Brain microvascular endothelial cell (primary cell): ENCODE results near the gene DCDC2.

Experiments used
- DNase-seq: peaks from one replicate; pipeline ENCODE4 v3.0.0-alpha.2; 2020
- H3K27ac ChIP-seq: fragments of 250-450 bp; sonication (Bioruptor Pico); 2 replicates; pipeline ENCODE4 v1.5.1; 2020; ENCODE audit warnings: mild to moderate bottlenecking, moderate library complexity
- H3K27me3 ChIP-seq: fragments of 250-450 bp; sonication (Bioruptor Pico); replicated peaks from 2 replicates; pipeline ENCODE4 v1.5.1; 2020; ENCODE audit warnings: mild to moderate bottlenecking
- H3K36me3 ChIP-seq: fragments of 250-450 bp; sonication (Bioruptor Pico); replicated peaks from 2 replicates; pipeline ENCODE4 v1.5.1; 2020; ENCODE audit warnings: mild to moderate bottlenecking
- H3K4me3 ChIP-seq: 2 replicates; pipeline ENCODE4 v1.5.1; 2011; ENCODE audit warnings: low read depth, mild to moderate bottlenecking, control low read depth, low read length, moderate library complexity
- in situ Hi-C: cut with HindIII; loops from 2 replicates; pipeline ENCODE4 v1.10.0; 2017; ENCODE audit warnings: low sequenced_read_pairs, low pct_ligation_motif_present
- TF ChIP-seq, protein P1 (sequence below): IDR thresholded peaks from 2 replicates; pipeline ENCODE4 v1.5.1; 2011; ENCODE audit warnings: low read depth, mild to moderate bottlenecking, moderate library complexity, low read length, control low read depth, inconsistent platforms; ENCODE audit errors: missing control alignments

DCDC2 gene

DNA sequence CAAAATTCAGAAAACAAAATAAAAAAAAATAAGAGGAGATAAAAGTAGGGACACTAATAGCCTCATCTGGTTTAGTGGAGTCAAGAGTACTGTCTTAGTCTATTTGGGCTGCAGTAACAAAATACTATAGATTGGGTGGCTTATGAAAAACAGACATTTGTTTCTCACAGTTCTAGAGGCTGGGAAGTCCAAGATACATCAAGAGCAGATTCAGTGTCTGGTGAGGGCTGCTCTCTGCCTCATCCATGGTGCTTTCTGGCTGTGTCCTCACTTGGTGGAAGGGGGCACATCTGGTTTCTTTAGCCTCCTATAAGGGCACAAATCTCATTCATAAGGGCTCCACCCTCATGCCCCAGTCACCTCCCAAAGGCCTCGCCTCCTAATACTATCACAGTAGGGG lies 205.8 kb downstream of the DCDC2 start:
- TF ChIP-seq, protein P1, sequence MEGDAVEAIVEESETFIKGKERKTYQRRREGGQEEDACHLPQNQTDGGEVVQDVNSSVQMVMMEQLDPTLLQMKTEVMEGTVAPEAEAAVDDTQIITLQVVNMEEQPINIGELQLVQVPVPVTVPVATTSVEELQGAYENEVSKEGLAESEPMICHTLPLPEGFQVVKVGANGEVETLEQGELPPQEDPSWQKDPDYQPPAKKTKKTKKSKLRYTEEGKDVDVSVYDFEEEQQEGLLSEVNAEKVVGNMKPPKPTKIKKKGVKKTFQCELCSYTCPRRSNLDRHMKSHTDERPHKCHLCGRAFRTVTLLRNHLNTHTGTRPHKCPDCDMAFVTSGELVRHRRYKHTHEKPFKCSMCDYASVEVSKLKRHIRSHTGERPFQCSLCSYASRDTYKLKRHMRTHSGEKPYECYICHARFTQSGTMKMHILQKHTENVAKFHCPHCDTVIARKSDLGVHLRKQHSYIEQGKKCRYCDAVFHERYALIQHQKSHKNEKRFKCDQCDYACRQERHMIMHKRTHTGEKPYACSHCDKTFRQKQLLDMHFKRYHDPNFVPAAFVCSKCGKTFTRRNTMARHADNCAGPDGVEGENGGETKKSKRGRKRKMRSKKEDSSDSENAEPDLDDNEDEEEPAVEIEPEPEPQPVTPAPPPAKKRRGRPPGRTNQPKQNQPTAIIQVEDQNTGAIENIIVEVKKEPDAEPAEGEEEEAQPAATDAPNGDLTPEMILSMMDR, result no peak
- no peak overlapping the region for H3K27ac ChIP-seq
- DNase-seq, result no peak
- H3K36me3 ChIP-seq, result no peaks in the 10 kb centered on the region
- no peak overlapping the region for H3K4me3 ChIP-seq
- H3K27me3 ChIP-seq, result no peaks in the 10 kb centered on the region
- in situ Hi-C loops, result no loop called here

DNA sequence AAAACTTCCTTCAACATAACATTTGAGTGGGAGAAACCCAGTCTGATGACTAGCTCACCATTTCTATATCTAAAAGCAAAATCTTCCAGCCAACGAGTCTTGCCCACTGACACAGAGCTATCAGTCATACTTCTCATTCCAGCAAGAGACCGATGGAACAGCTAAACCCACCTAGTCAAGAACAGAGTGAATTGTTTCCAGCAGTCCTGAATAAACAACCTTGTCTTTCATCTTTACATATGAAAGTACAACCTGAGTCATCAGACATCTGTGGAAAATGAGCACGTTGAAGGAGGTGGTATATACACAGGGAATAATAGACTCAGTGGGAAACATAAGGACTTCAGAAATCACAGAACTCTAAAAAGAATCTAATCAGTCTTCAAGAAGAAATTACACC lies 208.0 kb downstream of the DCDC2 start:
- Histone ChIP-seq H3K27me3 (no peaks in the 10 kb centered on the region), H3K36me3 (no peaks in the 10 kb centered on the region), H3K4me3 (no peak overlapping the region), H3K27ac (no peak overlapping the region)
- in situ Hi-C loops, result no loop called here
- no peak for DNase-seq
- TF ChIP-seq, protein P1, result no peak

DNA sequence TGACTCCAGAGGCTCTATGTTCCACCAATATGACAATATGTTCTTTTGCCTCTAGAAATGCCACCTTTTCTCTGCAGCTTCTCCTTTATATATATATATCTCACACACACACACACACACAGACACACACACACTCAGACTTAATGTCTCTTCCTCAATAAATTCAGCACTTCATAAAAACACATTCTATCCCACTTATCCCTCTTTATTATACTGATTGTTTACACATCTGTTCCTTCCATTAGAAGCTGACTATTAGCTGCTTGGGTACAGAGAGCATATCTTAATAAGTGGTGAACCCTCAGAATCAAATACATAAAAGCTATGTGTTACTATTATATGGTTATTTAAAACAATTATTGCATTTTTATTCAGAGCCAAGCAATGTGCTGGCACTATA lies 208.6 kb downstream of the DCDC2 start:
- no peak for DNase-seq
- Histone ChIP-seq H3K27me3 (no peaks in the 10 kb centered on the region), H3K4me3 (no peak overlapping the region), H3K36me3 (no peaks in the 10 kb centered on the region), H3K27ac (no peak overlapping the region)
- in situ Hi-C loops, result no loop called here
- TF ChIP-seq, protein P1, result no peak

DNA sequence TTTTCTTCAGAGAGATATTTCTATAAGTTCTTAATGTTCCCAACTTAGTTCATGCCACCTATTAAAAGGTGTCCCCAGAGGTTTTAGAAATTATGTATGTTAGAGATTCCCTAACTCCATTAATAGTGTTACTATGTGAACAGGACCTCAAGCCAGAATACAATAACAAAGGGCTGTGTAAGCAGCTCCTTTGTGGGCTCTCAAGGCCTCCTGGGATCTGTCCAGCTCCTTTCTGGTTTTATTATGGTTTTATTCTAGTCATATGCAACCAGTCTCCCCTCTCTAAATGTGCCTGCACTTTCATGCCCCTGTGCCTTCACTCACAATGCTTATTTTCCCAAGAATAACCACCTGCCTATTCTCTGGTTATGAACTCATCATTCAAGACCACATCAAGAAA lies 209.2 kb downstream of the DCDC2 start:
- Histone ChIP-seq H3K4me3 (no peak overlapping the region), H3K27ac (no peak overlapping the region), H3K36me3 (no peaks in the 10 kb centered on the region), H3K27me3 (no peaks in the 10 kb centered on the region)
- TF ChIP-seq, protein P1, result no peak
- in situ Hi-C loops, result no loop called here
- no peak for DNase-seq

DNA sequence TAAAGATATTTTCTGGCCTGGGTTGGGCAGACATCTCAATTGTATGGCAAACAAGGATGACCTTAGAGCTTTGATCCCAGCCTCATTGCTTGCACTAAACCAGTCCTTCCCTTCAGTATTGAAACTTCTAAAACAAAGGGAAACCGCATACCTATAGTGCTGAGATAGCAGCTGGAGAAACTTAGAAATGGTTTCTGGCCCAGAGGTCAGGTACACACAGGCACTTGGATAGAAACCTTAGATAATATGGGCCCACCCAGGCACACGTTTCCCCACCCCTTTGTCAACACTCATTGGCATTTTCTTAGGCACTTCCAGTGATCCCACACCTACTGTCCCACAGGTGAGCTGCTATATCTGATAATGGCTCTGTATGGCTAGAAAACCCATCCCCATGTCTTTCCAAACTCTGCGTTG lies 209.7 kb downstream of the DCDC2 start:
- H3K4me3 ChIP-seq, result no peak overlapping the region
- no peaks in the 10 kb centered on the region for H3K36me3 ChIP-seq
- DNase-seq, result no peak
- no peaks in the 10 kb centered on the region for H3K27me3 ChIP-seq
- no peak overlapping the region for H3K27ac ChIP-seq
- in situ Hi-C loops, result no loop called here
- TF ChIP-seq, protein P1, result no peak

DNA sequence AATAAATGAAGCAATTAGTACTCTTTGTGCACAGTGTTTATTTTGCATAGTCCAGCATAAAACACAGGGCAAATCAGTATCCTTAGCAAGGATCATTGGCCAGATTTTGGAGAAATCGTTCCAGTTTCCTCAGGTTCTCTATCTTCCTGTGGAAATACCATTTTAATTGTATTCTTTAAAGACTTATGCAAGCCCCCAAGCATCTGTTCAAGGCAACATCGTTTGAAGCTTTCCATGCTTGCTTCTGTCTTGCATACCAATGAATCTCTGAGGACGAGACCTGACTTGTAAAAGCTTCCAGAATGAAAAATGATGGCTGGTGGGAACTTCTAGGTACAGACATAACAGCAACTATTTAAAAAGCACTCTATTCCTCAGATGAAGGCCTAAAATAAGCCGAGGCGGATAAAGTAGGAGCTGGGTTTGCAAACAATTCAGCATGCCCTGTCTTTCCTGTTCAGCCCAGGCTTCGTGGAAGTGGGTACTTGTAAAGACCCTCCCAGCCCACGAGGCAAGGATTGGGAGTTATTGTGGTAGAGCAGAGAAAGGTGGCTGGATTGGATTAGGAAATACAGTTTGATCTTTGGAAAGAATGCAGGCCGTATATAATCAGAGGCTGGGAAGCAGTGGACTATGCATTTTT lies 210.2 kb downstream of the DCDC2 start:
- Histone ChIP-seq H3K27ac (no peak overlapping the region), H3K4me3 (no peak overlapping the region), H3K27me3 (no peaks in the 10 kb centered on the region), H3K36me3 (no peaks in the 10 kb centered on the region)
- DNase-seq, result no peak
- TF ChIP-seq, protein P1, result no peak
- in situ Hi-C loops, result no loop called here
